NB4 (cell line): ENCODE measurements around the gene PIP4K2A.

Experiments used
- MAX ChIP-seq: IDR thresholded peaks from 2 replicates; pipeline ENCODE4 v1.6.1; 2011; ENCODE audit warnings: low read depth, low read length
- POLR2A ChIP-seq: IDR thresholded peaks from 2 replicates; pipeline ENCODE4 v1.6.1; 2011; ENCODE audit warnings: mild to moderate bottlenecking; ENCODE audit not compliant: insufficient read length; ENCODE audit errors: extremely low read depth
- TF ChIP-seq, protein P1 (sequence below): IDR thresholded peaks from one replicate; pipeline ENCODE4 v1.5.1; 2012; ENCODE audit warnings: low read depth, low read length

- TF ChIP-seq, protein P1, sequence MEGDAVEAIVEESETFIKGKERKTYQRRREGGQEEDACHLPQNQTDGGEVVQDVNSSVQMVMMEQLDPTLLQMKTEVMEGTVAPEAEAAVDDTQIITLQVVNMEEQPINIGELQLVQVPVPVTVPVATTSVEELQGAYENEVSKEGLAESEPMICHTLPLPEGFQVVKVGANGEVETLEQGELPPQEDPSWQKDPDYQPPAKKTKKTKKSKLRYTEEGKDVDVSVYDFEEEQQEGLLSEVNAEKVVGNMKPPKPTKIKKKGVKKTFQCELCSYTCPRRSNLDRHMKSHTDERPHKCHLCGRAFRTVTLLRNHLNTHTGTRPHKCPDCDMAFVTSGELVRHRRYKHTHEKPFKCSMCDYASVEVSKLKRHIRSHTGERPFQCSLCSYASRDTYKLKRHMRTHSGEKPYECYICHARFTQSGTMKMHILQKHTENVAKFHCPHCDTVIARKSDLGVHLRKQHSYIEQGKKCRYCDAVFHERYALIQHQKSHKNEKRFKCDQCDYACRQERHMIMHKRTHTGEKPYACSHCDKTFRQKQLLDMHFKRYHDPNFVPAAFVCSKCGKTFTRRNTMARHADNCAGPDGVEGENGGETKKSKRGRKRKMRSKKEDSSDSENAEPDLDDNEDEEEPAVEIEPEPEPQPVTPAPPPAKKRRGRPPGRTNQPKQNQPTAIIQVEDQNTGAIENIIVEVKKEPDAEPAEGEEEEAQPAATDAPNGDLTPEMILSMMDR, result no peak
- TF ChIP-seq POLR2A (no peak), MAX (no peak)
Observed at GRCh38 chr10:22634606-22635459, 79.5 kb downstream of the PIP4K2A start.
